Muscle layer of duodenum (tissue), 2 donors: ENCODE measurements around the gene HDAC4.

Experiments
- H3K27ac ChIP-seq: one replicate; pipeline ENCODE4 v1.7.0; 2013; ENCODE audit warnings: mild to moderate bottlenecking, low read length
- H3K27me3 ChIP-seq: one replicate; pipeline ENCODE4 v1.7.0; 2013; ENCODE audit warnings: low read depth, mild to moderate bottlenecking, control low read depth, low read length
- H3K36me3 ChIP-seq, 2 donors: one replicate each; pipeline ENCODE4 v1.7.0; 2013; ENCODE audit warnings: low read length in 2 of 2, control low read depth in 1 of 2, mild to moderate bottlenecking in 1 of 2; ENCODE audit not compliant: insufficient read depth in 2 of 2, control insufficient read depth in 1 of 2
- H3K4me1 ChIP-seq, 2 donors: one replicate each; pipeline ENCODE4 v1.7.0; 2013; ENCODE audit warnings: low read length in 2 of 2, mild to moderate bottlenecking in 2 of 2, control low read depth in 1 of 2, moderate library complexity in 1 of 2; ENCODE audit not compliant: insufficient read depth in 2 of 2, control insufficient read depth in 1 of 2
- H3K4me3 ChIP-seq, 2 donors: one replicate each; pipeline ENCODE4 v1.7.0; 2013; ENCODE audit warnings: low read length in 2 of 2, low read depth in 1 of 2, mild to moderate bottlenecking in 1 of 2
- H3K9me3 ChIP-seq, 2 donors: one replicate each; pipeline ENCODE4 v1.7.0; 2013; ENCODE audit warnings: low read length in 2 of 2, control low read depth in 1 of 2, mild to moderate bottlenecking in 1 of 2; ENCODE audit not compliant: control insufficient read depth in 1 of 2
- donor health status: healthy.

The HDAC4 gene

DNA sequence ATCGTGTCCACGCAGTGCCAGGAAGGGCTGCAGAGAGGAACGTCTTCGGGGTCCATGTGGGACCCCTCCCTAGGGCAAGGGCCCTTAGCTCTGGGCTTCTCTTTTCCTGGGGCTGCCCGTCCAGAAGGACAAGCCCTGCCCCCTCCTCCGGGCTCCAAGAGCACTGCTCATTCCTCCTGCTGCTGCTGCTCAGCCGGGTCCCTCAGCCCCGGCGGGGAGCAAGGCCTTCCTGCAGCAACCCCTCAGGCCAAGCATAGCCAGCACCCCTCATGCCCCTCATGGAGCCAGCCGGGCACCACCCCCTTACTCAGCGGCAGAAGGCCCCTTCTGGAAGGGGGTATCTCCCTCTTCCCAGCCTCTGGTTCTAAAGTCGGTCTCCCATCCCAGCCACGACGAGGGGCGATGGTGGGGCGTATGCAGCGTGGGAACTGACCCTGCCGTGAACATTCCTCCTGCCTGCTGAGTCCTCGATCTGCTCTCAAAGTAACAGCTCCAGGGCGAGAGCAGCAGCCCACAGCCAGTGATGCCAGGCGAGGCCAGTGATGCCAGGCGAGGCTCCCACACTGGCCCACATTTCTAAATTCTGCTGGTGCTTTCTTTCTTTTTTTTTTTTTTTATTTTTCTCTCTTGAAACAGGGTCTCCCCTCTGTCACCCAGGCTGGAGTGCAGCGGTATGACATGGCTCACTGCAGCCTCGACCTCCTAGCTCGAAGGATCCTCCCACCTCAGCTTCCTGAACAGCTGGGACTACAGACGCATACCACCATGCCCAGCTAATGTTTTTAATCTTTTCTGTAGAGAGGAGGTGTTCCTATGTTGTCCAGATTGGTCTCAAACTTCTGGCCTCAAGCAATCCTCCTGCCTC is 99.7 kb downstream of the HDAC4 start:
- no peak overlapping the region for H3K27ac ChIP-seq
- no peaks in the 10 kb centered on the region for H3K36me3 ChIP-seq
- H3K9me3 ChIP-seq: no peaks in the 10 kb centered on the region
- peak overlapping the region in 1 of 2 donors; percentile 15 for H3K4me3 ChIP-seq
- peaks cover 29 to 74% of the 10 kb centered on the region in 2 donors for H3K4me1 ChIP-seq
- no peaks in the 10 kb centered on the region for H3K27me3 ChIP-seq

DNA sequence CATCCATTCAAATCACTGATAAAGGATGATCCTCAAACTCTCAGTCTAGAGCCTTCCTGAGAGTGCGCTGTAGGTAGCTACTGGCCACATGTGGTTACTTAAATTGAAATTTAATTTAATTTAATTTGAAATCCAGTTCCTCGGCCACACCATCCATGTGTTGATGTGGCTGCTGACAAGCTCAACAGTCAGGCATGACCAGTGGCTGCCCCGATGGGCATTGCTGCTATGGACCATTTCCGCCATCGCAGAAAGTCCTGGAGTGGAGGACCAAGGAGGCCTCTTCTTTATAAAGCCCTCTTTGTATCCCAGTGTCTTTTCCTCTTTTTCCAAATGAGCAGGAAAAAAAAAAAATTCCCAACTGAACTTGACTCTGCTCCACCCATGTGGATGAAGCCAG is 100.6 kb downstream of the HDAC4 start:
- Histone ChIP-seq H3K27ac (no peak overlapping the region), H3K4me1 (peaks cover 35 to 80% of the 10 kb centered on the region in 2 donors), H3K36me3 (no peaks in the 10 kb centered on the region), H3K4me3 (peak overlapping the region in 1 of 2 donors; percentile 15), H3K27me3 (no peaks in the 10 kb centered on the region), H3K9me3 (no peaks in the 10 kb centered on the region)

DNA sequence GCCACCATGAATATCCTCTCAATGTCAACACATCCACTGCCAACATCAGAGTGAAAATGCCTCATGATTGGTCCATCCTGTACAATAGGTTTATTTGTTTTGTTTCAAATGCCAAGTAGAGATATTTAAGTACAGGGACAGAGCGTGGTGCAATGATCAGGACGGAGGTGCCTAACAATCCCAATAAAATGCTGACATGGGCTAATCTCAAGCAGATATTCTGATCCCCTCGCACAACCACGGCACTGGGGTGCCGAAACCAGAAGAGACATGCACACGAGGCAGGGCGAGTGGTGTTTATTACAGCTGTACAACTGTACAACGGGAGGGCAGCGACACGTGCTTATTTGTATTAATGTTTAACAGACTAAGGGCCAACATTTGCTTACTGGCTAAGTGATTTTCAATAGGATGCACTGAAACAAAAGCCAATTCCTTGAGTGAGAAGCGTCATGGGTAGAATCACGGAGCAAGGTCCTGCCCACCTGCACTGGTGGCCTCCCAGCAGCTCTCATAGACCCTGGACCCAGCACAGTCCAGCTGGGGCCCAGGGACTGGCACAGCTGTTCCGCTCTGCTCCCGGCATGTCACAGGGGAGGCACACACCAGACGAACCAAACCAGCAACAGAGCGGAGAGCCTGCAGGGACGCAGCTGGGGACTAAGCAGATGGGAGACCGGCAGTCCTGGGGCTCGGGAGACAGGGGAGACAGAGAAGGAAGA is 101.4 kb downstream of the HDAC4 start:
- Histone ChIP-seq H3K27me3 (no peaks in the 10 kb centered on the region), H3K9me3 (no peaks in the 10 kb centered on the region), H3K4me3 (peak overlapping the region in 1 of 2 donors; percentile 1), H3K27ac (no peak overlapping the region), H3K4me1 (peaks cover 36 to 76% of the 10 kb centered on the region in 2 donors), H3K36me3 (no peaks in the 10 kb centered on the region)

DNA sequence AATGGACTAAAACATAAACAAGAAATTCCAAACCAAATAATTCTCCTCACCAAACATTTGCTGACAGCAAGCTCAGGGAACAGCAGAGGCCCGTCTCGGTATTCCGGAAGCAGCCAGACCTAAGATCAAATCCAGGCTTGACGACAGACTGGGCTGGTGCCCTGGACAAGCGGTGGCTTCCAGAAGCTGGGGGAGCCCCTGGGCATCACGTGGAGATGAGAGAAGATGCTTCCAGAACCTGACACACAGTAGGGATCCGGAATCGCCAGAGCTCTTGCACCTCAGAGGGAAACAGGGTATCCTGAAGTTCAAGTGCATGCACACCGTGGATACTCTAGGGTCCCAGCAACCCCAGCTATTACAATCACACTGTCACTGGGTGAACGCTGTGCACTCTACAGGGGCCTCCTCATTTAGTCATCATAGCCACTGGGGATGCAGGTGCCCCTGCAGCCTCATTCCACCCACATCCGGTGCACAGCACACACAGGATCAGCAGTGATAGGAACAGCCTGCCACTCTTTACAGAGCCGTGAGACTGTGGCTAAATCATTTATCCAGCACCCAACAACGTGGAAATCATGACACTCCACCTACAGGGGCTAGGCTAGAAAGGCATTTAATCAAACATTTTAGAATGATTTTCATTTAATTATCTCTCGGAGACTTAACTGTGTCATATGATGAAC is 102.6 kb downstream of the HDAC4 start:
- no peaks in the 10 kb centered on the region for H3K27me3 ChIP-seq
- peak overlapping the region; percentile 52 for H3K27ac ChIP-seq
- no peaks in the 10 kb centered on the region for H3K36me3 ChIP-seq
- H3K4me1 ChIP-seq: peaks cover 30 to 76% of the 10 kb centered on the region in 2 donors
- H3K4me3 ChIP-seq: peak overlapping the region; percentile 37
- H3K9me3 ChIP-seq: no peaks in the 10 kb centered on the region

DNA sequence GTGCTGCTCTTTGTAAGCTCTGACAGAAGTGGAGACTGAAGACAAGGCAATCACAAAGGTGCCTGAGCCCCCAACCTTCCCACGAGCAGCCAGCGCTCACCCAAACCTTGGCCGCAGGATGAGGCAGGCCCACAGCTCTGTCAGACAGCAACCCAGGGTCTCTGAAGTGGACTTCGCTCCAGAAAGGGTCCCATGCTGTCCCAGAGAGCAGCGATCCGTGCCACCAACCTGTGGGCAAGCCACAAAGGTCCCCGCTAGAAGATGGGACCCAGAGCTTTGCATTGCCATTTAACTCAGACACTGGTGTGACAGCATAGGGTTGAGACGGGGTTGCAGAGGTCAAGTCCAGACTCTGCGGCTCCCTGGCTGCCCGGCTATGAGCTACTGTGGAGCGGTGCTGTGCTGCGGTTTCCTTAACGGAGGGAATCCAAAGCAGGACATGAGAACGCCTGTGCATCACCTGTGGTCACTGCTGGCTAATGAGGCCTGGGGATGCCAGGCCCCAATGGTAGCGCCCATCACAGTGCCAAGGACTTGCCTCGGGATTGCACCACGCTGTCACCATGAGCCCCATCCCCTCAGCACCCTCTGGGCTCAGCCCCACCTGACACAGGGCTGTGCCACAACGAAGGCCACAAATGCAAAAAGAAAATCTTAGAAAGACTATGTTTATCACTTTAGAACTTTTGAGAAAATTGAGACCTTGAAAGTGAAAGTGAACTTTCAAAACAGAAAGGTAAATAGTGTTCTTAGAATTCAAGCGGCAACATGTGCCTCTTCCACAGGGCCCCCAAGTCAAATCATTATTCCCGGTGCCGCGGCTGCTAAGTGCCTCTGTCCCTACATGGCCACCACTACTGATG is 103.4 kb downstream of the HDAC4 start:
- Histone ChIP-seq H3K27ac (peak overlapping the region; percentile 52), H3K4me1 (peaks cover 30 to 76% of the 10 kb centered on the region in 2 donors), H3K36me3 (no peaks in the 10 kb centered on the region), H3K27me3 (no peaks in the 10 kb centered on the region), H3K4me3 (peak overlapping the region in 1 of 2 donors; percentile 37), H3K9me3 (no peaks in the 10 kb centered on the region)

DNA sequence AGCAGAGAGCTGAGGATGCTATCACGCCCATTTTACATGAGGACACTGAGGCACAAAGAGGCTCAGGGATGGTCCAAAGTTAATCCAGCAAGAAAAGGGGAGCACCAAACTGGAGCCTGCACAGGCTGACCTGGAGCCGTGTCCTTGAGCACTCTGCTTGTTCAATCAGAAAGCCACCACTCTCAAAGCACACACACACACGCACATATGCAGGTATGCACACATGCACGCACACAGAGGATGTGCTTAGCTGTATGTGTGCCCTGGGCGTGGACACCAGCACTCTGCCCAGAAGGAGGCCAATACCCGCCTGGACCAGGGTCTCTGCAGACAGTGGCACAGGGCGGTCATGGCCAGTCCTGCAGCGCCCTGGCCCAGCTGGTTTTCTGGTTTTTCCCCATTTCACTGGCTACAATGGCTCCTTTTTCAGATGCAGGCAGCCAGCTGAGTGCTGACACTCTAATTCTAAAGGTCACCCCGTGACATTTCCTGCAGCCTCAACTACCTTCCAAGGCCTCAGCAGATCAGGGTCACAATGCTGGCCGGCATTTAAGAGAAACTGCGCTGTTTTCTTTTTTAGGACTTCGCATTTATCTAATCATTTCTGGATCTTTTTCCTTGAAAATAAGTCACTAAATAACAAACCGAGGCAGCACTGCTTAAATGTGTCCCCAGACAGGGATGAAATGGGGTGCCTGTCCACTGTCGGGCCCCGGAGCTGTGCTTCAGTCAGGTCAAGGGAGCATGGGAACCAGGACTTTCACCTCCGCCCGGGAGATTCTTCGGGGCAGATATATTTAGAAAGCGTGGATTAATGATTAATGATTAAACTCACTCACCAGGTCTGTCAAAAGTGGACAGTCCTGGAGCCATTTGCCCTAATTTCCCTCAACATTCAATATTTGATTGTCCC is 104.5 kb downstream of the HDAC4 start:
- peaks cover 30 to 81% of the 10 kb centered on the region in 2 donors for H3K4me1 ChIP-seq
- peak overlapping the region in 1 of 2 donors; percentile 12 for H3K4me3 ChIP-seq
- H3K27me3 ChIP-seq: no peaks in the 10 kb centered on the region
- H3K9me3 ChIP-seq: no peaks in the 10 kb centered on the region
- no peaks in the 10 kb centered on the region for H3K36me3 ChIP-seq
- H3K27ac ChIP-seq: peak overlapping the region; percentile 10

DNA sequence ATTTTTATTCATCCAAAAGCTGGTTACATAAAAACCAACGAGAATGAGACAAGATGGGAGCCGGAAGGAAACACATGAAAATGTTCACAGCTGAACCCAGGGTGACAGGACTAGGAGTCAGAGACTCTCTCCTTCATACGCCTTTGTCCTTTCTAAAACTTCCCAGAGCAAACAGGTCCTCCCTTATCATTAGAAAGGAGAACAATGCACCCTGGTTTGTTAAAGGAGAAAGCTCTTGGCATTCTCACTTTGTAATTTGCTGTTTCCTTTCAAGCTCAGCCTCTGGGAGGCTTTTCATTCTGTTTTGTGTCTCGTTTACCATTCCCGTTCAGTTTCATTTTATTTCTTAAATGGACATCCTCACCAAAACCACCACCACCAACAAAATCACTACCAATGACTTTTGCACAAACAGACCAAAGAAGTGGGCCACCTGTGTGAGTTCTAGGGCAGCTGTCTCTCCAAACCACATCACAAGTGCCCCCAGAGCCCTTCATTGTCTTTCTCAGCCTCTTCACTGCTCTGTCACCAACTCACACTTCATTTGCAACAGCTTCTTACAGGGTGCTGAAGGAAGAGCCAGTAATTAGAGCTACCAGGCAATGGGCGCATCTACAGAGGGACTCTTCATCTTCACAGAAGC is 105.3 kb downstream of the HDAC4 start:
- no peaks in the 10 kb centered on the region for H3K36me3 ChIP-seq
- no peak overlapping the region for H3K4me3 ChIP-seq
- peak overlapping the region; percentile 10 for H3K27ac ChIP-seq
- peaks cover 30 to 84% of the 10 kb centered on the region in 2 donors for H3K4me1 ChIP-seq
- H3K27me3 ChIP-seq: no peaks in the 10 kb centered on the region
- H3K9me3 ChIP-seq: no peaks in the 10 kb centered on the region

DNA sequence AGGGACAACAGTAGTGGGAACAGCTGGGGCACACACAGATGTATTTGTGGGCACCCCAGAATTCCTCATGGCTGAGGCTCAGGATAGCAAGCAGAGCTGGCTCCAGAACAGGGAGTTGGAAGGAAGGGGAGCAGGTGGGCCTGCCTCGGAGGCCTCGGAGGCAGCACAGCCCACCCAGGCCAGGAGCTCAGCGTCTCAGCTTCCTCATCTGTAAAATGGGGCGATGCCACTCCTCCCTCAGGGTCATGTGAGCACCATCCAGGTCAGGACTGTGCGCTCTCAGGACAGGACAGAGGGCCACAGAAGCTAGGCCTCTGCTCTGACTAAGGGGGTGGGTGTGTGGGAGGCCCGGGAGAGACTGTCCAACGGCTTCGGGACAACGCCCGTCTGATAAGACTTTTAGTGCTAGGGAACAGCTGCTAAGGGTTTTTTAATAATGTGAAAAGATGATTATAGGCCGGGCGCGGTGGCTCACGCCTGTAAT is 106.2 kb downstream of the HDAC4 start:
- H3K27me3 ChIP-seq: no peaks in the 10 kb centered on the region
- peak overlapping the region; percentile 21 for H3K27ac ChIP-seq
- H3K4me1 ChIP-seq: peaks cover 34 to 87% of the 10 kb centered on the region in 2 donors
- H3K4me3 ChIP-seq: no peak overlapping the region
- no peaks in the 10 kb centered on the region for H3K9me3 ChIP-seq
- H3K36me3 ChIP-seq: no peaks in the 10 kb centered on the region

DNA sequence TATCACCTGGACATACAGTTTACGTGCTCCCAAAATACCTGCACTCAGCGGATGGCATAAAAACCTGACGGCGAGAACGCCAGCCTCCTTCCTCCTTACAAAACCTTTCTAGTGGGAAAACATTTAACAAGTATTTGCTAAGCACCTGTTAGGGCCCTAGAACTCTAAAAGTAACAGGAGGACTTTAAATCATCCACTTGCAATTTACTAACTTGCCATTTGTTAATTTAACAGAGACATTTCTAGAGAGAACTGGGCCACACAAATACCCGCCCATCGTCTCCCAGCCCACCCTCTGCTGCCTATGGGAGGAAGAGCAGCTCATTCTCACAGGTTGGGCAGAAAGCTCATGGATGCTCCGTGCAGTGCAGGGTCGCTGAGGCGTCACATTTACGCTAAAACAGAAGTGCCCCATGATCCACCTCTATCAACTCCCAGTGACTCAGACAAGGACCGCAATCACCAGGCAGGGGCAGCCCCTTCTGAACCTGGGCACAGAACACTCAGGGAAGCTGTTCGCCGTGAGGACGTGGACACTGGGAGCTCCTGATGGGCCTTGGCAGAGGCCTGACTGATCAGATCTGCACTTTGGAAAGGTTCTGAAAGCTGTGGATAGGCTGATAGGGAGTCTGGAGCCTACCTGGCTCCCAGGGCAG is 106.9 kb downstream of the HDAC4 start:
- H3K4me1 ChIP-seq: peaks cover 33 to 87% of the 10 kb centered on the region in 2 donors
- no peak overlapping the region for H3K4me3 ChIP-seq
- H3K27me3 ChIP-seq: no peaks in the 10 kb centered on the region
- no peaks in the 10 kb centered on the region for H3K9me3 ChIP-seq
- H3K27ac ChIP-seq: peak overlapping the region; percentile 21
- no peaks in the 10 kb centered on the region for H3K36me3 ChIP-seq
